Endothelial cell of hepatic sinusoid (primary cell): ENCODE measurements around the gene TBC1D9.
"Not testable (repeated sequence)": the region's sequence is repeated elsewhere in the genome, so short reads cannot be mapped to it uniquely, and the experiment has no call there.

Experiments used
- in situ Hi-C: cut with HindIII; loops from 2 replicates; pipeline ENCODE4 v1.10.0; 2017; ENCODE audit warnings: low sequenced_read_pairs

TBC1D9 gene

GRCh38 chr4:140756319-140757231 lies at the start of gene TBC1D9:
Gene TBC1D9, minus strand, starts transcription at chr4:140756385. Its CDS starts 340 bp downstream, at chr4:140756045.
- in situ Hi-C loops = loop anchor here (5.0 kb wide), 1 partner anchor 79 kb away; no protein-coding TSS in a partner anchor

GRCh38 chr4:140805293-140805692 lies 49.1 kb upstream of the TBC1D9 start:
- in situ Hi-C loops = no loop called here

- in situ Hi-C loops = no loop called here
These were observed 46.4 kb upstream of the TBC1D9 start for GRCh38 chr4:140802591-140802990.

- in situ Hi-C loops = no loop called here
These were observed 44.5 kb upstream of the TBC1D9 start for GRCh38 chr4:140800666-140801065.

GRCh38 chr4:140799686-140800225 lies 43.6 kb upstream of the TBC1D9 start:
- in situ Hi-C loops = loop anchor here (10.0 kb wide), 1 partner anchor 125 kb away; no protein-coding TSS in a partner anchor

GRCh38 chr4:140793291-140793690 lies 37.1 kb upstream of the TBC1D9 start:
- in situ Hi-C loops = loop anchor here (10.0 kb wide), 1 partner anchor 118 kb away; no protein-coding TSS in a partner anchor

- in situ Hi-C loops = loop anchor here (10.0 kb wide), 1 partner anchor 116 kb away; no protein-coding TSS in a partner anchor
These were observed 34.6 kb upstream of the TBC1D9 start for GRCh38 chr4:140790765-140791164.

- in situ Hi-C loops = loop anchor here (10.0 kb wide), 1 partner anchor 115 kb away; no protein-coding TSS in a partner anchor
These were observed 34.0 kb upstream of the TBC1D9 start for GRCh38 chr4:140790171-140790570.

GRCh38 chr4:140789759-140790158 lies 33.6 kb upstream of the TBC1D9 start:
- in situ Hi-C loops = loop anchor here (10.0 kb wide), 1 partner anchor 115 kb away; no protein-coding TSS in a partner anchor

GRCh38 chr4:140782787-140783186 lies 26.6 kb upstream of the TBC1D9 start:
- in situ Hi-C loops = not testable (repeated sequence)

- in situ Hi-C loops = no loop called here
These were observed 25.4 kb upstream of the TBC1D9 start for GRCh38 chr4:140781596-140781995.

- in situ Hi-C loops = no loop called here
These were observed 21.7 kb upstream of the TBC1D9 start for GRCh38 chr4:140777894-140778293.

GRCh38 chr4:140777386-140777785 lies 21.2 kb upstream of the TBC1D9 start:
- in situ Hi-C loops = no loop called here

GRCh38 chr4:140776556-140776955 lies 20.4 kb upstream of the TBC1D9 start:
- in situ Hi-C loops = no loop called here

GRCh38 chr4:140774956-140775355 lies 18.8 kb upstream of the TBC1D9 start:
- in situ Hi-C loops = no loop called here

- in situ Hi-C loops = no loop called here
These were observed 18.3 kb upstream of the TBC1D9 start for GRCh38 chr4:140774510-140774909.

- in situ Hi-C loops = no loop called here
These were observed 13.0 kb upstream of the TBC1D9 start for GRCh38 chr4:140769209-140769608.

- in situ Hi-C loops = no loop called here
These were observed 8.7 kb upstream of the TBC1D9 start for GRCh38 chr4:140764785-140765392.

GRCh38 chr4:140762202-140762601 lies 6.0 kb upstream of the TBC1D9 start:
- in situ Hi-C loops = no loop called here

- in situ Hi-C loops = loop anchor here (5.0 kb wide), 1 partner anchor 80 kb away; no protein-coding TSS in a partner anchor
These were observed 1.0 kb upstream of the TBC1D9 start for GRCh38 chr4:140757232-140757630.

GRCh38 chr4:140755774-140756318 lies 339 bp downstream of the TBC1D9 start:
- in situ Hi-C loops = loop anchor here (5.0 kb wide), 1 partner anchor 79 kb away; no protein-coding TSS in a partner anchor
